HG03457 (cell line): ENCODE results near the gene TNFRSF8.
"Not testable (repeated sequence)": the region's sequence is repeated elsewhere in the genome, so short reads cannot be mapped to it uniquely, and the experiment has no call there.

Experiments used
- ATAC-seq: cut with Tn5 transposase; IDR thresholded peaks from one replicate; pipeline ENCODE4 v1.9.1; 2021; ENCODE audit warnings: moderate number of reproducible peaks; ENCODE audit not compliant: unreplicated experiment

Gene TNFRSF8

DNA sequence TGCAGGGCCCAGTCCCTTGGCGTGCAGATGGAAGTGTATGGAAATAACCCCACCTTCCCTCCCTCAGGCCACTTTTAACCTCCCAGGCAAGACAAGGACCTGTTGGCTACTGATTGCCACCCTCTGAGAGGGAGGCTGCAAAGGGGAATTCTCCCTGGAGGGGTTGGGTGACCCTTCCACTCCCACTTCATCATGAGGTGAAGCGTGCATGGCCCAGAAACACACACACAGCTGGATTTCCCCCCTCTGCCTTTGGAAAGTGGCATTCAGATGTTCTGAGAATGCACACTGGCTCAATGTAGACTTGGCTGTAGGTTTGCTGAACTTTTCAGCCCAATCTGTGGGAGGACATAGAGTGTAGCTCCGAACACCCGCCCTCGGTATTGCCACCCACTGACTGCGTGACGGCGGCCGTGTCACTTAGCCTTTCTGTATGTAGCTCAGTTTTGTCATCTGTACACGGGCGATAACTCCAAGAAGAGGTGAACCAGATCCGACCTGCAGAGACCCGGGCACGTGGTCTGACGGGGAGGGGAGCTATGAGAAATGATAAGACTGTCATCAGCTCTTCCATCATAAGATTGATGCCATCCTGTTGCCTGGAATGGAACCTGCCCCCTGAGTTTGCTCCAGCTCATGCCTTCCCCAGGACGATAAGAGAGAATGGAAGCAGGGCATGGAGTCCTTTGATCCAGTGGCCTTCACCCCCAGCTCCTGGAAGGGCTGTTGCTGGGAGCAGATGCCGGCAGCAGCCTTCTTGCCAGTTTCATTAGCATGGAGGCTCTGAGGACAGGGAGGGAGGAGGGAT lies 24.5 kb upstream of the TNFRSF8 start:
- no peak for ATAC-seq

DNA sequence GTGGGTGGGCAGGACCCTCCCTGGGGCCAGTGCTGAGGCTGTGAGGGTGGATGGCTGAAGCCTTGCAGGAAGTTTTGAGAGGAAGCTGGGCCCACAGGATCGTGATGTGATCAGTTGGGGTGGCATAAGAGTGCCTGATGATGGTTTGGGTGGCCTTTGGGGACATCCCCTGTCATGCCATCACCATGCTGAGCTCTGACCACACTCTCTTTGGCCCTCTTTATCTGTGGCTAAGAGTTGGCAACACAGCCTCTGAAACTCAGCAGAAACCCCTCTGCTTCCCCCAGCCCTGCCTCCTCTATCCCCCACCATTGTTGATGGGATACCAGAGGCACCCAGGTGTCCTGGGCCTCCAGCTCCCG lies 24.0 kb upstream of the TNFRSF8 start:
- no peak for ATAC-seq

DNA sequence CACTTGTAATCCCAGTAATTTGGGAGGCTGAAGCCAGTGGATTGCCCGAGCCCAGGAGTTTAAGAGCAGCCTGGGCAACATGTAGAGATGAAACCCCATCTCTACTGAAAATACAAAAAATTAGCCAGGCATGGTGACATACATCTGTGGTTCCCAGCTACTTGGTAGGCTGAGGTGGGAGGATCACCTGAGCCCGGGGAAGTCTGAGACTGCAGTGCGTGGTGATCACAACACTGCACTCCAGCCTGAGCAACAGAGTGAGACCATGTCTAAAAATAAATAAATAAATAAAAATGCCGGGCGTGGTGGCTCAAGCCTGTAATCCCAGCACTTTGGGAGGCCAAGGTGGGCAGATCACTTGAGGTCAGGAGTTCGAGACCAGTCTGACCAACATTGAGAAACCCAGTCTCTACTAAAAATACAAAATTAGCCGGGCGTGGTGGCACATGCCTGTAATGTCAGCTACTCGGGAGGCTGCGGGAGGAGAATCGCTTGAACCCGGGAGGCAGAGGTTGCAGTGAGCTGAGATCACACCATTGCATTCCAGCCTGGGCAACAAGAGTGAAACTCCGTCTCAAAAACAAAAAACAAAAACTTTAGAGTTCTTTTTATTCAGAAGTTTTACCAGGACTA lies 23.2 kb upstream of the TNFRSF8 start:
- ATAC-seq = not testable (repeated sequence)

DNA sequence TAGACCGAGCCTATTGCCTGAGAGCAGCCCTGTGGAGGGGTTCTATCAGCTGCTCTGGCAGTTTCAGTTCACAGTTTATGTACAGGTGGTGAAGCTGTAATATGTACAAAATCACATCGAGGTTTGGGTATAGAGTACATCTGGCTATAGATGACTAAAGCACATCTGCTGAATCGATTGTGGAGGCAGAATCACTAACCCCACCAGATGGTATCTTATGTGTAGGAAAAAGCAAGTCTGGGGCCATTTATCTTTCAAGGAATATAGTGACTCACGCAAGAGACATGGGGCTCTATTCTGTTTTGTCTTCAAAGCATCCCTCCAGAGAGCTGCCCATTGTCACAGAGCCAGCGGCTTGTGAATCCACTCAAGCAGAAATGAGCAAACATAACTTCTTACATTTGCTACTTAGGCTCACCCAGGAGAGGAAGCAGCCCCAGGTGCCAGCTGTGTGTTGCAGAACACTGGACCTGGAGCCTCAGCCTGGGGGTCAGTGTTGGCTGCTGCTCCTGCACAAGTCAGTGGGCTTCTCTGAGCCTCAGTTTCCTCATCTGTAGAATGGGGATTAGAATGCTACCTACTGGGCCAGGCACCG lies 22.5 kb upstream of the TNFRSF8 start:
- peak; percentile 56 for ATAC-seq

DNA sequence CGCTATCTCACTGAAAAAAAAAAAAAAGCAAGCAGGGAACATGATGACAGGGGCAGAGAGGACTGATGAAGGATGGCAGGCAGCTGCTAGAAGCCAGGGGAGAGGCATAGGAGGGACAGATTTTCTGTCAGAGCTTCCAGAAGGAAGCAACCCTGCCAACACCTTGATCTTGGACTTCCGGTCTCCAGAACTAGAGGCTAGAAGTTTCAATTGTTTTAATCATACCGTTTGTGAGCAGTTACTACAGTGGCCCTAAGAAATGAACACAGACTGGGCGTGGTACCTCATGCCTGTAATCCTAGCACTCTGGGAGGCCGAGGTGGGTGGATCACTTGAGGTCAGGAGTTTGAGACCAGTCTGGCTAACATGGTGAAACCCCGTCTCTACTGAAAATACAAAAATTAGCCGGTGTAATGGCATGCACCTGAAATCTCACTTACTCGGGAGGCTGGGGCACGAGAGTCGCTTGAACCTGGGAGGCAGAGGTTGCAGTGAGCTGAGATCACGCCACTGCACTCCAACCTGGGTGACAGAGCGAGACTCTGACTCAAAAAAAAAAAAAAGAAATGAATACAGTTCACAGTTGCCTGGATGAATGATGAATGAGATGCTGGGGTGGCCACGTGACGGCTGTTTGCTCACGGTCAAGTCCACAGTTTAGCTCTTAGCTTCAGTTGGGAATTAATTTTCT lies 18.8 kb upstream of the TNFRSF8 start:
- not testable (repeated sequence) for ATAC-seq

DNA sequence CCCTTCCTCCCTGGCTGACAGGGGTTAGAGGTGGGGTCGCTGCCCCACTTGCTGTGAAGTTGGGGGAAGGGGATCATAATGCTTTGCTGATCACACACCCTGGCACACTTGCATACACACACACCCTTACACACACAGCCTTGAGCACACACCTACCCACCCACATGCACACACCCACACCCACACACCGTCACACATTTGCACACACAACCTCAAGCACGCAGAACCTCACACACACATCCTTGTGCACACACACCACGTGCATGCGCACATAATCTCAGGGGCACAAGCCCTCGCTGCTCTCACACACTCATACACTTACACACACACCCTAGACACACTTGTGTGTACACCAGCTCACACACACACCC lies 16.4 kb upstream of the TNFRSF8 start:
- ATAC-seq = no peak

DNA sequence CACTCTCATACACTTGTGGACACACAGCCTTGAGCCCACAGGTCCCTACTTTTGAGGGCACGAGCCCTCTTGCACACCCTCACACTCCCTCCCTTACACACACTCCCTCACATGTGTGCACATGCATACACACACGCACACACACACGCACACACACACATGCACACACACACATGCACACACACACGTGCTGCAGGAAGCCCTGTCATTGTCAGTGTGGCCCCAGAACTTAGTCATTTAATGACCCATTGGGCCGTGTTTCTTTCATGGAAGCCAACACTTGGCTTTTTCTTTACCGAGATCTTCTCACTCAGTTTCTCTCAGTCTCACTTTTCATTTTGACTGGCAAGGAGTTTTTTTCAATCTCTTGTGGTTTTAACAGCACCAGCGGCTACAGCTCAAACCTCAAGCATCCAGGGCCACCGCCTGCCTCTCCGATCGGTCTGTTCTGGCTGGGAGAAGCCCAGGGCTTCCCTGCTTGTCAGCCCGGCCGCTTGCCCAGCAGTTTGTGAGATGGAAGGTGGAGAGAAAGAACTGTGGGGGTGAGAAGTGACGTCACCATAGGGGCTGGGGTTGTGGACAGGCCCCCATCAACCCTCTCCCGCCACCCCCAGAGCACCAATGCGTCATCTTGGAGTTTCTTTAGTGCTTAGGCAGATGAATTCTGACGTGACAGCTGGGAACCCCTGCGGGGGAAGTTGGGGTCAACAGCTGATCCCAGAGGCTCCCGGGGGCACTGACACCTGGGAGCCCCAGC lies 15.8 kb upstream of the TNFRSF8 start:
- no peak for ATAC-seq

DNA sequence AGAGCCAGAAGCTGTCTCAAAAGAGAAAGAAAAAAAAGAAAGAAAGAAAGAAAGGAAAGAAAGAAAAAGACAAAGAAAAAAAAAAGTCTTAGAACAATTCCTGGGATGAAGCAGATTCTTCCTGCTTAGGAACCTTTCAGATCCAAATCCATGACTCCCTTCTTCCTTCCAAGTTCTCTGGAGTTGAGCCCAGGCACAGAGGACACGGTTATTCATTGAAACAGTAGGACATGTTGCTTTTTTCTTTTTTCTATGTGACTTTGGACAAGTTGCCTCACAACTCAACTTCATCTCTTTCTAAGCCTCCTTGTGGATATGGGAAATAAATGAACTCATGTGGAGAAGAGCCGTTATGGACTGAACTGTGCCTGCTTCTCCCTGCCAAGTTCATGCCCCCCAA lies 14.7 kb upstream of the TNFRSF8 start:
- ATAC-seq = no peak

DNA sequence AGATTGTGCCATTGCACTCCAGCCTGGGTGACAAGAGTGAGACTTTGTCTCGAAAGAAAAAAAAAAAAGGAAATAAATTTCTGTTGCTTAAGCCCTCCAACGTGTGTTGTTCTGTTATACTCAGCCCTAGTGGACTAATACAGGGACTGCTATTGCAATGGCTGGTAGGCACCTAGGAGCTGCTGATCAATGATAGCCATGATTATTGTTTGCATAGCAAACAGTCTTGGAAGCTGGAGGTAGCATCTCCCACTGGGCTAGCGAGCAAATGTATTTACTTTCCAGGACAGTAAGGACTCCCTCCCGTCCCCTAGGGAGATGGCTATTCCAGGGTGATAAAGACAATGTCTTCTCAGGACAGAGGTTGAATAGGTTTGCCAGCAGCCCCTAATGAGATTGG lies 13.5 kb upstream of the TNFRSF8 start:
- ATAC-seq = no peak

DNA sequence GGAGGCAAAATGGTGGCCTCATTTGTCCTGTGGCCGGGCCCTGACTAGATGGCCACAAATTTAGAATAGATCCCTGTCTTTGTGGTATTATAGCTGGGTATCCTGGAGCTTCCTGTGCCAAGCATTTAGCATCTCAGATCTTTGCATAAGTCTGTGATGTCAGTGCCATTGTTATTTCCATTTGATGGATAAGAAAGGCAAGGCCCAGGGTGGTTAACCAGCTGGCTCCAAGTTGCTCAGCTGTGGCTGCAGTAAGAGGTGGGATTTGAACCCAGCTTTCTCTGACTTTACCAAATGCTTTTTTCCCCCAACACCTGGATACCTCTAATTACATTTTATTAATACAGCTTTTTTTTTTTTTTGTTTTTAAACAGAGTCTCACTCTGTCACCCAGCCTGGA lies 11.7 kb upstream of the TNFRSF8 start:
- no peak for ATAC-seq

DNA sequence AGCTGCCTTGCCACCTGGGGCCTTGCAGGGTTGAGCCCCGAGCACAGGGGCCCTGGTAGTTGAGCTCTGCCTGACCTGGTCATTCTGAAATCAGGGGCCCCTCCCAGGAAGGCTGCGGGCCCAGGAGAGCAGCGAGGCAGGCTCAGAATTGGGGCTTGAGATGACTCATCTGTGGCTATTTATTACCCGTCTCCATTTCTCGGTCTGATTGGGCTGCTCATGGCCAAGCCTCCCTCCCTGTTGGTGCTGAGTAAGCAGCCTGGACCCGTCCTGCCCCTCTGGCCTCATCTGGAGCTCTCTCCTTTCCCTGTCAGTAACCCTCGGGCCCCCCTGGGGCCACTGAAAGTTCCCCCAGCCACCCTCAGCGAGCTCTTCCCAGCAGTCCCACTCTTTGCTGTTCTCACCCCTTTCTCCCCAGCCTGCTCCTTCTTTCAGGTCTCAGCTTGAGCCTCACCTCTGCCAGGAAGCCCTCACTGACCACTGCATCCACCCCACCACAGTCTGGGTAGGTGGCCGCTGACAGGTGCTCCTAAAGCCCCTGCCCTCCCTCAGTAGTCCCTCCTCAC lies 11.0 kb upstream of the TNFRSF8 start:
- peak; percentile 56 for ATAC-seq

DNA sequence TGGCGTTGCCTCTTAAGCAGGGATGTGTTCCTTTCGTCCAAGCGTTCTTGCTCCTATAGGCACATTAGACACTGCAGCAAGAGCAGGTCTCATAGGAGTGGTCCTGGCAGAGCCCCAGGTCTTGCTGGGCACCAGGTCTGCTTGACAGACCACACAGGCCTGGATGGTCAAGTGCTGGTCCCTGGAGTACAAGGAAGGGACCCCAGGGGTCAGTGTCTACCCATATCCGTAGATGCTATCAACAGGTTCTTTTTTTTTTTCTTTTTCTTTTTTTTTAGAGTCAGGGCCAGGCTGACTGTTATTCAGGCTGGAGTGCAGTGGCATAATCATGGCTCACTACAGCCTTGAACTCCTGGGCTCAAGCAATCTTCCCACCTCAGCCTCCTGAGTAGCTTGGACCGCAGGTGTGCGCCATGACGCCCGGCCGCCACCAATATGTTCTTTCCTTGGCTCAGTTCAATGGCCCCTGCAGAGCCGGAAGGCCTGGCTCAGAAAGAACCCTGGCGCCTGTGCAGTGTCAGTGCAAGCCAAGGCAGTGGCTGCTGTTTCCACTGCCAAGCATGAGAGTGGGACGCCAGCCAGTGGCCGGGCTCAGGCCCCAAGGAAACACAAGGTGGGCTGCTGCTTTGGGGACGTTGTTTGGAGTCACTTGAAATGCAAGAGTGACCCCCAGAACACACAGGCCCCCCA lies 10.0 kb upstream of the TNFRSF8 start:
- ATAC-seq = no peak

DNA sequence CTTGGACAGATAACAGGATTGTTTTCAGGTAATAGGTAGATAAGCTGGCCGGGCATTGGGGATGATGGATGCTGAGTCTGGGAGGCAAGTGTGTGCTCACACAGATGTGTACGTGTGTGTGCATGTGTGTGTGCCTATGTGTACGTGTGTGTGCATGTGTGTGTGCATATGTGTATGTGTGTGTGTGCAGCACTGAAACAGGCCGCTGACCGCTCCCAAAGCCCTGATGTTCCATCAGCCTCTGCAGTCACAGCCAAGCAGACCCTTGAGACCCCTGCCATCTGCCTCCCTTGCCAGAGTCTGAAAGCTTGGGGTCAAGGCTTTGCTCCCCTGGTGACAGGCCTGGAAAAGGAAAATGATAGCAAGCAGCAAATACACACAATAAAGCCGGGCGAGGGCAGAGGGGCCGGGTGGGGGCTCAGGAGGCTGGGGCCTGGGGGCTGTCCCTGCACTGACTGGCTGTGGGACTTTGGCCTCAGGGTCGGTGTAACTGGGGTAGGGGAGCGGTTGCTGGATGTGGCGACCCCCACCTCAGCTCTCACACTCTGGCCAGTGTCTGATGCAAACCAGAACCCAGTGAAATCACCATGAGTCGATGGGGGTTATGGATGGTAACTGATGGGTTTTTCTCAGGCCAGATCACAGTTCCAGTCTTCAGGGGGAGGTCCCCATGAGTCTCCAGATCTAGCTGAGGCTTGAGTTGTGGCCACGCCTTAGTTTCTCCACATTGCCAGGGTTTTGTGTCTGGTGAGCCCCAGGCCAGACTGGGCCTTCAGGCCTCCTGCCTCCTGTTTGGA lies 9.2 kb upstream of the TNFRSF8 start:
- no peak for ATAC-seq

DNA sequence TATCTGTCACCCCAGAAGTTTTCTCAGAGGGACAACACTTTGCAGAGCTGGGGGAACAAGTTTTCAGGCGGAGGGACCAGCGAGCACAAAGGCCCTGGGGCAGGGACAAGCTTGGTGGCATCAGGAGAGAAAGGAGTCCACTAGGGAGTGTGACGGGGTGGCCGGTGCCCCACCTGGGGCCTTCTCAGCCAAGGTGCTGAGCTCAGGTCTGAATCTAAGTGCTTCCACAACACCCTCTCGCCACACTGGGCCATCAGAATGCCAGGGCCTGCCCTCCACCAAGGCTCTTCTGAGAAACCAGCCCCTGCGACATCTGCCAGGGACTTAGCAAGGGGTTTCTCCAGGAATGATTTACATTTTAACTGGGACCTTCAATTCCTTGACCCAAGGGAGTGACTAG lies 7.8 kb upstream of the TNFRSF8 start:
- ATAC-seq = no peak

DNA sequence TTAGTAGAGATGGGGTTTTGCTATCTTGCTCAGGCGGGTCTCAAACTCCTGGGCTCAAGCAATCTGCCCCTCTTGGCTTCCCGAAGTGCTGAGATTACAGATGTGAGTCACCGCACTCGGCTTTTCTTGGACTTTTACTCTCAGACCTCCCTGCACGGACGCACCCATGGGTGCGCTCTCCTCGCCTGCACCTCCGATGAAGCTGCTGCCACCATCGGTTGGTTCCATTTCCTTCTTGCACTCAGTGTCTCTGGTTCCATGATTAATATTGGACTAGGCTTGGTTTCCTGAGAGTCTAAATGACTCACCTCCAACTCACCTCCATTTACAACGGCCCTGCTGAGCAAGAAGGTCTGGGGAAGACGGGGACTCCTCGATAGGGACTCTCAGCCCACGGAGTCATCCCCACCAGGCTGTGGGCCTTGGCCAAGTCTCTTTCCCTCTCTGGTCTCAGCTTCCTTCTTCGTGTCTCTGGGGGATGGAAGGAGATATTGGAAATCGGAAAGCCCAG lies 6.7 kb upstream of the TNFRSF8 start:
- ATAC-seq = no peak

DNA sequence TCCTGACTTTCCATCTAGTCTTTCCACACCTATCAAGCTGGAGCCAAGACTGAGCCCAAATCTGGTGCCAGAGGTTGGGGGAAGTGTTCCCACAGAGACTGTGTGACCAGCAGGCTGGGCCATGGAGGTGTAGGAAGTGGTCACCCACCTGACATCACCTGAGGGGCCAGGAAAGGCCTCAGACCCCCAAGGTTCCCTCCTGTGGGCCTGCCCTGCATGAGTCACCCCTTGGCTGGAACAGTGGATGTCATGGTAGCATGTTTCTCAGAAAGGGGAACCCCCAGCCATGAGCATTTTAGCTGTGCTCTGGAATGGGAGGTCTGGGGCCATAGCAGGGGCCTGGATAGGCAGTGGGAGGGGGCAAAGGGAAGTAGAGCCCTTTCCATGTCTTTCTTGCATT lies 5.7 kb upstream of the TNFRSF8 start:
- no peak for ATAC-seq

DNA sequence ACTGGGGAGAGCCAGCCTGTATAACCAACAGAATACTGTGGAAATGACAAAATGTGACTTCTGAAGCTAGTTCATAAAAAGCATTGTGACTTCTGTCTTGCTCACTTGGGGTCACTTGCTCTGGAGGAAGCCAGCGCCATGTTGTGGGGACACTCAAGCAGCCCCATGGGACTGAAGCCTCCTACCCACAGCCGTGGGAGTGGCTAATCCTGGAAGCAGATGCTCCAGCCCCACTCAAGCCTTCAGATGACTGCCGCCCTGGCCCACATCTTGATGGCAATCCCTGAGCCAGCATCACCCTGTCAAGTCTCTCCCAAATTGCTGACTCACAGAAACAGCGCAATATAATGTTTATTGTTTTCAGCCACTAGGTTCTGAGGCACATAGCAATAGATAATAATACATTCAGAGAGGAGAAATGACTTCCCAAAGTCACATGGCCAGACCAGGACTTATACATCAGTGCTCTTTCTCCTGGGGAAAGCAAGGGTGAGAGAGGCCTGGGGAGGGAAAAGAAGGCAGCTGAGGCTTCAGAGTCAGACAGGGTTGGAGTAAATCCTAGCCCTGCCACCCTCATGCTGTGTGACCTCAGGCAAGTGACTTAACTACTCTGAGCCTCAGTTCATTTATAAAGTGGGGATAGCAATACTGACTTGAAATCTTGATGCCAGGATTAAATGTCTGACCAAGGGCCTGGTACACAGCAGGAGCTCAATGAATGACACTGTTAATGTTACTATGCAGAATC lies 5.0 kb upstream of the TNFRSF8 start:
- no peak for ATAC-seq

DNA sequence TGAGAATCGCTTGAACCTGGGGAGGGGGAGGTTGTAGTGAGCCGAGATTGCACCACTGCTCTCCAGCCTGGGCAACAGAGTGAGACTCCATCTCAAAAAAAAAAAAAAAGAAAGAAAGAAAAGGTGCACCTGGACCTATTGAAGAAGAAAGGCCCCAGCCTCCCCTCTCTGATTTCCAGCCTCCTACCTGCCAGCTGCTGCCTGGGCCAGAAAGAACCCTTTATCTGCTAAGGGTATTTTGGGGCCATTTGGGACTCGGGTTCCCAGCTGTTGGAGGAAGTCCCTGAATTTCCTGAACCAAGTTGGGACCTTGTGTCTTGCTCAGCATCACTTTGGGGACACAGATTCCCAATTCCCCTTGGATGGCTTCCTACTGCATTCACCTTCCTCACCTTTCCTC lies 3.9 kb upstream of the TNFRSF8 start:
- ATAC-seq = no peak
